ENCODE measurements around the gene HTT-AS. TPM values are rescaled to one million over a fixed set of nuclear protein-coding genes. Genes with fewer than 3 reads are reported as not detected.
"Not testable (repeated sequence)": the region's sequence is repeated elsewhere in the genome, so short reads cannot be mapped to it uniquely, and the experiment has no call there.

HTT-AS gene
- total RNA-seq, 1 donor from 2014 or later: not detected

DNA sequence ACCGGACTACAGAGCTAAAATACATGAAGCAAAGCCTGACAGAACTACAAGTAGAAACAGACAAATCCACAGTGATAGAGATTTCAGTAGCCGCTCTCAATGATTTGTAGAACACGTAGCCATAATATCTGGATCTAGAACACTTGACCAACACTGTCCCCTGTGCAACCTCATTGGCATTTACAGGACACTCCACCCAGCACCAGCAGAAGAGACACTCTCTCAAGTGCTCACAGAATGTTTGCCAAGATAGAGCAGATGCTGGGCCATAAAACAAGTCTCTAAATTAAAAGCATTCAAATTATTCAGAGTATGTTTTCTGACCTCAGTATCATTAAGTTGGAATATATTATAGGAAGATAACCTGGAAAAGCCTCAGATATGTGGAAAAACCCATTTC lies 21.9 kb upstream of the HTT-AS start:
- intact Hi-C loops (cut with DNase I): no loop called here
- ATAC-seq: no peak

GRCh38 chr4:3094701-3095100 lies 20.4 kb upstream of the HTT-AS start:
- ATAC-seq; intact Hi-C loops (cut with DNase I): not testable (repeated sequence)

More for the DNA sequence above, 21.9 kb upstream of the HTT-AS start:
- no peak for DNase-seq (ENCODE audit: low spot score)

GRCh38 chr4:3091464-3091863 lies 17.1 kb upstream of the HTT-AS start:
- no peak for ATAC-seq
- intact Hi-C loops (cut with DNase I): no loop called here
- no peak for DNase-seq (ENCODE audit: low spot score)

More at GRCh38 chr4:3094701-3095100, 20.4 kb upstream of the HTT-AS start:
- DNase-seq (ENCODE audit: low spot score): not testable (repeated sequence)

DNA sequence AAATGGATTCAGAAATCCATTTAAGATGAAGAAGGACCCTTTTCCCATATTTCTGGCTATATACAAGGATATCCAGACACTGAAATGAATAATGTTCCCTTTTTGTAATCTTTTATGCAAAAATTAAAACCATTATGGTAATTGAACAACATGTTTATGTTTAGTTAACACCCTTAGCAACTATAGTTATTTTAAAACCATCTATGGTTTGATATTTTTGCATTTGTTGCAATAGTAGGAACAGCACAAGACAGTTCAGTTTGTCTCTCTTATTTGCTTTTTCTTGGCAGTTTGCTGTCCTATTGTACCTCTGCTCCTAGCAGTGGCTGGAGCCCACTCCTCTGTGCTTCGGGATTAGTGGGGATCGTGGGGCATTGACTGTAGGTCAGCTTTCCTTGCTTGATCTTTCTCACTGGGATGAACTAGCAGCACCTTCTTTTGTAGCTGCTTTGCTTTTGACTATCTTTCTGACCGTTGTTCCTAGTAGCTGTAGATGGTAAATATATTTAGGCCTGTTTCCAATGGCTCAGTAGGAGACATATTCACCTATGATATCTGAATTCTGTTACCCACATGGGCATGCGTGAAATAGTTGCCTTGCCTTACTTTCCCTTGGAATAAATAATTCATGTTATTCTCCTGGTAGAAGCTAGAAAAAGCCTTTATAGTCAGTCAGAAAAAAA lies 12.9 kb upstream of the HTT-AS start:
- intact Hi-C loops (cut with DNase I): no loop called here
- DNase-seq (ENCODE audit: low spot score) (no peak), ATAC-seq (no peak)

DNA sequence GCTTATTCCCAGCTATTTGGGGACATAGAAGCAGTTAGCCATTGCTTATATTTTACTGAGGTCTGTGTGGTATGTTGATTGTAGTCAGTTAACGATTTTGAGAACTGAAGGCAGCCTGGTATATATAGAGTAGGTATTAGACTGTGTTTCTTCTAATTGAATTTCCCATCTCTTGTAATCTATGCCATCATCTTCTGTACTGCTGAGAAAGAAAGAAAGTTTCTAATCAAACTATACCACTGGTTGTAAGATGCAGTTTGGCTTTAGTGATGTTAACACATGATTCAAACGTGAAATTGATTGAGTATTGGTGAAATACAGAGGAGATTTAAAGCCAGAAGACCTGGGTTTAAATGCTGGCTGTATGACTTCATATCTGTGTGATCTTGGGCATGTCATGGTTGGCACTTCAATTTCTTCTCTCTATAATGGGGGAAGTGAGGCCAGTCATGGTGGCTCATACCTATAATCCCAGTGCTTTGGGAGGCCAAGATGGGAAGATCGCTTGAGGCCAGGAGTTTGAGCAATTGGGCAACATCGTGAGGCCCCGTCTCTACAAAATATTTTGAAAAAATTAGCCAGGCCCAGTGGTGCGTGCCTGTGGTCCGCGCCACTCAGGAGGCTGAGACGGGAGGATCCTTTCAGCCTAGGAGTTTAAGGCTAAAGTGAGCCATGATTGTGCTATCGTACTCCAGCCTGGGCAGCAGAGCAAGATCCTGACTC lies 11.8 kb upstream of the HTT-AS start:
- DNase-seq (ENCODE audit: low spot score) (no peak), ATAC-seq (no peak)
- intact Hi-C loops (cut with DNase I): no loop called here

DNA sequence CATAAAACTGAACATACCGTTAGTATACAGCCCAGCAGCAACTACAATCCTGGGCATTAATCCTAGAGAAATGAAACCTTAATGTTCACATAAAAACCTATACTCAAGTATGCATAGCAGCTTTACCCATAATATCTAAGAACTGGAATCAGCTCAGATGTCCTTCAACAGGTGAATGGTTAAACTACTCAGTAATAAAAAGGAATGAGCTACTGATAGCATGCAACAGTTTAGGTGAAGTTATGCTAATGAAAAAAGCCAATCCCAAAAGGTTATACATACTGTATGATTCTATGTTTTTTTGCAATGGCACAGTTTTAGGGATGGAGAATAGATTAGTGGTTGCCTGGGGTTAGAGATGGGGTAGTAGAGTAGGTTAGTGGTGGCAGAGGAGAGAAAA lies 9.4 kb upstream of the HTT-AS start:
- DNase-seq (ENCODE audit: low spot score) (no peak), ATAC-seq (no peak)
- intact Hi-C loops (cut with DNase I): loop anchor here (5.0 kb wide), 1 partner anchor 789 kb away; no protein-coding TSS in a partner anchor

DNA sequence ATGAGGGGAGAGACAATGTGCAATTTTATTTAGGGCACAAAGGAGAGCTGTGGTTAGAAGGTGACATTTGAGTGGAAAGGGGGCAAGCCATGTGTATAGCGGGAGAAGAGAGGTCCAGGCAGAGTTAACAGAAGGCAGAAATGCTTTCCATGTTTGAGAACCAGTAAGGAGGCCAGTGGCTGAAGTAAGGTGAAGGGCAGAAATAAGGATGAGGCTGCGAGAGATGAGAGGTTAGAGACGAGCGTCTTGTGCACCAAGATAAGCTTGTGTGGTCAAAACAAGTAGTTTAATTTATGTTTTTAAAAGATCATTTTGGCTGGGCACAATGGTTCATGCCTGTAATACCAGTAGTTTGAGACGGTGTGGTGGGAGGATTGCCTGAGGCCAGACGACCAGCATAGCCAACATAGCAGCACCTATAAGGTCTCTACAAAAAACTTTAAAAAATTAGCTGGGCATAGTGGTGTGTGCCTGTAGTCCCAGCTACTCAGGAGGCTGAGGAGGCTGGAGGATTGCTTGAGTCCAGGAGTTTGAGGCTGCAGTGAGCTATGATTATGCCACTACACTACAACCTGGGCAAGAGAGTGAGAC lies 8.7 kb upstream of the HTT-AS start:
- no peak for DNase-seq (ENCODE audit: low spot score)
- no peak for ATAC-seq
- intact Hi-C loops (cut with DNase I): loop anchor here (5.0 kb wide), 1 partner anchor 789 kb away; no protein-coding TSS in a partner anchor

DNA sequence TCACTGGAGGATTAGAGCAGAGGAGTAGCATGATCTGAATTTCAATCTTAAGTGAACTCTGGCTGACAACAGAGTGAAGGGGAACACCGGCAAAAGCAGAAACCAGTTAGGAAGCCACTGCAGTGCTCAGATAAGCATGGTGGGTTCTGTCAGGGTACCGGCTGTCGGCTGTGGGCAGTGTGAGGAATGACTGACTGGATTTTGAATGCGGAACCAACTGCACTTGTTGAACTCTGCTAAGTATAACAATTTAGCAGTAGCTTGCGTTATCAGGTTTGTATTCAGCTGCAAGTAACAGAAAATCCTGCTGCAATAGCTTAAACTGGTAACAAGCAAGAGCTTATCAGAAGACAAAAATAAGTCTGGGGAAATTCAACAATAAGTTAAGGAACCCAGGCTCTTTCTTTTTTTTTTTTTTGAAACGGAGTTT lies 5.4 kb upstream of the HTT-AS start:
- DNase-seq (ENCODE audit: low spot score) (no peak), ATAC-seq (no peak)
- intact Hi-C loops (cut with DNase I): loop anchor here (5.0 kb wide), 1 partner anchor 793 kb away; no protein-coding TSS in a partner anchor

GRCh38 chr4:3077796-3078195 lies 3.5 kb upstream of the HTT-AS start:
- intact Hi-C loops (cut with DNase I): no loop called here
- no peak for ATAC-seq
- DNase-seq (ENCODE audit: low spot score): no peak

DNA sequence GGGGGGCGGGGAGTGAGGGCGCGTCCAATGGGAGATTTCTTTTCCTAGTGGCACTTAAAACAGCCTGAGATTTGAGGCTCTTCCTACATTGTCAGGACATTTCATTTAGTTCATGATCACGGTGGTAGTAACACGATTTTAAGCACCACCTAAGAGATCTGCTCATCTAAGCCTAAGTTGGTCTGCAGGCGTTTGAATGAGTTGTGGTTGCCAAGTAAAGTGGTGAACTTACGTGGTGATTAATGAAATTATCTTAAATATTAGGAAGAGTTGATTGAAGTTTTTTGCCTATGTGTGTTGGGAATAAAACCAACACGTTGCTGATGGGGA lies 1.3 kb upstream of the HTT-AS start:
- ATAC-seq: no peak
- intact Hi-C loops (cut with DNase I): no loop called here
- DNase-seq (ENCODE audit: low spot score): no peak

GRCh38 chr4:3074846-3075651 lies 711 bp upstream of the HTT-AS start:
- intact Hi-C loops (cut with DNase I): no loop called here
- ATAC-seq (no peak), DNase-seq (ENCODE audit: low spot score) (peak; percentile 75)

- DNase-seq (ENCODE audit: low spot score) (no peak), ATAC-seq (no peak)
- intact Hi-C loops (cut with DNase I): no loop called here
Observed at GRCh38 chr4:3073158-3074077, 920 bp downstream of the HTT-AS start.

GRCh38 chr4:3071811-3072210 lies 2.5 kb downstream of the HTT-AS start:
- DNase-seq (ENCODE audit: low spot score): no peak

GRCh38 chr4:3070709-3071500 lies 3.4 kb downstream of the HTT-AS start:
- DNase-seq (ENCODE audit: low spot score) (no peak), ATAC-seq (no peak)
- intact Hi-C loops (cut with DNase I): no loop called here

More at GRCh38 chr4:3071811-3072210, 2.5 kb downstream of the HTT-AS start:
- intact Hi-C loops (cut with DNase I): no loop called here
- no peak for ATAC-seq

GRCh38 chr4:3069661-3070199 lies 4.6 kb downstream of the HTT-AS start:
- DNase-seq (ENCODE audit: low spot score) (no peak), ATAC-seq (no peak)
- intact Hi-C loops (cut with DNase I): no loop called here

DNA sequence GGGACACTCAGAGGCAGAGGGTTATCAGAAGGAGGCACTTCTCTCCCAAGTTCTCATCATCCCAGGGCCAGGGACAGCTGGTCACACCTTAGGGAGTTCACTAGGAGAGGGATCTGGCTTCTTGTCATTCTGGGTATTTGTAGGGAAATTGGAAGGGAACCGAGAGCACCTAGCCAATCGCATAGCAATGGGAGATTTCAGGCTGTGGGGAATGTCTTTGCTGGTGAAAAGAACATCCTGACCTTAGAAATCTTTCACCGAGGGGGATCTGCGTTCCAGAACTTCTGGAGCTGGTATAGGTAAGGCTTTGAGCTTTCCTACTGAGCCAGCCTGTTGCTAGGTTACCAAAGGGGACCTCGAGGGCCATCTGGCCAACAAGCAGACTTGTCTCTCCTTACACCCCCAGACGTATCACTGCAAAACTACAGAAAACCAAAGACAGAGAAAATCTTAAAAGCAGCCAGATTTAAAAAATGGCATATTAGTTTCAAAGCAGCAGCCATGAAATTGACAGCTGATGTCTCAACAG lies 6.8 kb downstream of the HTT-AS start:
- no peak for DNase-seq (ENCODE audit: low spot score)
- no peak for ATAC-seq
- intact Hi-C loops (cut with DNase I): no loop called here

DNA sequence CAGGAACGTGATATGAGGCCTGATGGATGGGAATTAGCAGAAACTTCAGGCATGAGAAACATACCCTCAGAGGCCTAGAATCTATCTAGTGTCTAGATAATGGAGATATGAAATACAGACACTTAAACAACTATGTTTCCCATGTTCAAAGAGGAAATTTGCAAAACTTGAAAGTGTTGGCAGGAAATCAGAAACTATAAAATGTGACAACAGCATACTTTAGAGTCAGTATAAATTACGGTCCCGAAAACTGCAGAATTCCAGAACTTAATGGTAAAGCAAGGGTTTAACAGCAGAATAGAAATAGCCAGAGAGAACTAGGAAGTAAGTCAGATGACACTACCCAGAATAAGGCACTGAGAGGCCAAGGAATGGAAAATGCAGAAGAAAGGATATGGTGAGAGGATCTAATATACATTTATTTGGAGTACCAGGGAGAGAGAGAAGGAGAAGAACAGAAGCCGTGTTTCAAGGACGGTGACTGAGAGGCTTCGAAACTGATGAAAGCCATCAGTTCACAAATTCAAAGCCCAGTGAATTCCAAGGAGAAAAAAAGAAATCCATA lies 7.4 kb downstream of the HTT-AS start:
- ATAC-seq (no peak), DNase-seq (ENCODE audit: low spot score) (no peak)
- intact Hi-C loops (cut with DNase I): no loop called here
